Muscle of leg (tissue), 11 donors: Measurements from ENCODE around the gene SHMT1. TPM values are rescaled to one million over a fixed set of nuclear protein-coding genes. Genes with fewer than 3 reads are reported as not detected.
"Not testable (repeated sequence)": the region's sequence is repeated elsewhere in the genome, so short reads cannot be mapped to it uniquely, and the experiment has no call there.

Experiments
- DNase-seq: peaks from one replicate; pipeline ENCODE4 v3.0.0; 2013
- H3K27ac ChIP-seq: one replicate; pipeline ENCODE4 v1.5.1; 2013; ENCODE audit warnings: mild to moderate bottlenecking, low read length, control low read depth
- H3K27me3 ChIP-seq: one replicate; pipeline ENCODE4 v1.6.1; 2013; ENCODE audit warnings: low read length; ENCODE audit not compliant: control insufficient read depth, insufficient read depth
- H3K36me3 ChIP-seq: one replicate; pipeline ENCODE4 v1.6.1; 2013; ENCODE audit warnings: low read length; ENCODE audit not compliant: control insufficient read depth, insufficient read depth
- H3K4me1 ChIP-seq: one replicate; pipeline ENCODE4 v1.6.1; 2013; ENCODE audit warnings: low read length; ENCODE audit not compliant: control insufficient read depth, insufficient read depth
- H3K4me3 ChIP-seq: one replicate; pipeline ENCODE4 v1.5.1; 2013; ENCODE audit warnings: low read length, control low read depth
- H3K9me3 ChIP-seq: replicated peaks from 2 replicates; pipeline ENCODE4 v1.6.1; 2013; ENCODE audit warnings: low read depth, low read length; ENCODE audit not compliant: control insufficient read depth
- WGBS: methylation state at CpG from one replicate; pipeline ENCODE4 v1.1.5; 2013; ENCODE audit warnings: missing lambda C conversion rate; ENCODE audit not compliant: insufficient coverage; 5-methylcytosine and 5-hydroxymethylcytosine counted together
- polyA plus RNA-seq, 8 donors: library from polyadenylated mRNA; unstranded; fragments of 120-200 nt; gene quantifications; one replicate each; pipeline versions ENCODE4 v1.2.1 to v1.2.3, GENCODE V29; 2013; ENCODE audit warnings: inconsistent platforms in 1 of 8, low replicate concordance in 1 of 8; ENCODE audit not compliant: insufficient read length in 8 of 8, insufficient read depth in 1 of 8
- total RNA-seq: library from RNA; stranded (reverse); fragments of 120-200 nt; gene quantifications from one replicate; pipeline ENCODE4 v1.2.4, GENCODE V29; 2013

Gene SHMT1
- total and polyA plus RNA-seq, 9 donors = 7.0 to 14.1 (median 11.2) TPM

DNA sequence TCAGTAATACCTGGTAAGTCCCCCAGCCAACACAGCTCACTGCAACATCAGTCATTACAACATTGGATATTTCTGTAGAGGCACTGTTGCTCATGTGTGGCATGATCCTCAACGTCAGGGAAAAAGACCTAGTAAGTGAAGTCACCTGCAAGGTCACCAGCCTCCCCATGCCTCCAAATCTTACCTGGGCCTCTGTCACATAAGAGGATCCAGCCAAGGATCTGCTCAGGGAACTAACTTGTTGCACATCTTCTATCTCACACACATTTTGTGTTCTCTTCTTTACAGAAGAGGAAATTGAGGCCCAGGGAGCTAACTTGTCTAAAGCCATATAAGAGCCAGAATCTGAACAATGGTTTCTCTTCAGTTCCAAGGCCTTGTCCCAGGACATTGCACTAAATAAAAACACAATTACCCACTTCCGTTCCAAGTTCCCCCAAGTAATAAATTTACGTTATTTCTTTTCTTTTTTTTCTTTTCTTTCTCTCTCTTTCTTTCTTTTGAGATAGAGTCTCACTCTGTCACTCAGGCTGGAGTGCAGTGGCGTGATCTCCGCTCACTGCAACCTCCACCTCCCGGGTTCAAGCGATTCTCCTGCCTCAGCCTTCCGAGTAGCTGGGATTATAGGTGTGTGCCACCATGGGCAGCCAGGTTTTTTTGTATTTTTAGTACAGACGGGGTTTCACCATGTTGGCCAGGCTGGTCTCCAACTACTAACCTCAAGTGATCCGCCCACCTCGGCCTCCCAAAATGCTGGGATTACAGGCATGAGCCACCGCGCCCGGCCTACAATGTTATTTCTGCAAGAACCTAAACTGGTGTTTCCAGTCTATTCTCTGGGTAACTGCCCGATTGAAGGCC lies 1.3 kb downstream of the SHMT1 start:
- WGBS = 18% methylated on average over 10 of the region's 15 CpGs
- Histone ChIP-seq H3K27me3 (no peaks in the 10 kb centered on the region), H3K9me3 (no peaks in the 10 kb centered on the region), H3K4me1 (peaks cover 11% of the 10 kb centered on the region), H3K4me3 (peak overlapping the region; percentile 72), H3K36me3 (peaks cover 14% of the 10 kb centered on the region), H3K27ac (peak overlapping the region; percentile 52)
- DNase-seq = peak; percentile 58

DNA sequence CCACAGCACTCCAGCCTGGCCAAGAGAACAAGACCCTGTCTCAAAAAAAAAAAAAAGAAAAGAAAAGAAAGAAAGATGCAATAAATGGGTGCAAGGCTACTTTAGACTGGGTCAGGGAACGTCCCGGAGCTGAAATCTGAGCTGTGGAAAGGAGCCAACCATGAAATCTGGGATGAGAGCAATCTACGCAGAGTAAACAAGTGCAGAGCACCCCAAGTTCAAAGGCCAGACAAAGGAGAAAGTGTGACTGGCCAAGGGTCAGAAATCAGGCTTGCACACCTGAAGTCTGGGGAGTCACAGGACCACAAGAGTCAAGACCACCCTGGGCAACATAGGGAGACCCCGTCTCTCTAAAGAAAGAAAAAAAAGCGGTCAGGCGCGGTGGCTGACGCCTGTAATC lies 2.8 kb downstream of the SHMT1 start:
- Histone ChIP-seq H3K27ac (no peak overlapping the region), H3K9me3 (no peaks in the 10 kb centered on the region), H3K4me1 (peaks cover 11% of the 10 kb centered on the region), H3K36me3 (peaks cover 21% of the 10 kb centered on the region), H3K4me3 (no peak overlapping the region), H3K27me3 (no peaks in the 10 kb centered on the region)
- no peak for DNase-seq
- 86% methylated on average over 7 of the region's 8 CpGs for WGBS

DNA sequence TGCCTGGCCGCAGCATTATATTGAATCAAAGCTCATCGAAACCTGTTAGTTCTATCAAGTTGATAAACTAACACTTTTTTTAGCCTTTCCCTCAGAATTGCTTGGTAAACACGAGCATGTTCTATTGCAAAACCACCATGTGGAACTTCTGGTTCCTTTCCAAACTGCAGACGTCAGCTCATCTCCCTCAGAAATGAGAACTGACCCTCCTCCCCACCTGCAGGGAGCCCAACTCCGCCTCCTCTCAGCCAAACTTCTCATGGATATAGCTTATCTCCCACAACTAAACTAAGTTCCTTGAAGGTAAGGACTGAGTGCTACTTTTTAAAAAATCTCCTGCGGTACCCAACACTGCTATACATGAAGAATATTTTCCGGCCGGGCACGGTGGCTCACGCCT lies 6.7 kb downstream of the SHMT1 start:
- WGBS = 60% methylated on average over 4 of the region's 10 CpGs
- Histone ChIP-seq H3K4me3 (no peak overlapping the region), H3K4me1 (no peaks in the 10 kb centered on the region), H3K27ac (no peak overlapping the region), H3K36me3 (peaks cover 40% of the 10 kb centered on the region), H3K27me3 (no peaks in the 10 kb centered on the region), H3K9me3 (no peaks in the 10 kb centered on the region)
- peak; percentile 73 for DNase-seq

DNA sequence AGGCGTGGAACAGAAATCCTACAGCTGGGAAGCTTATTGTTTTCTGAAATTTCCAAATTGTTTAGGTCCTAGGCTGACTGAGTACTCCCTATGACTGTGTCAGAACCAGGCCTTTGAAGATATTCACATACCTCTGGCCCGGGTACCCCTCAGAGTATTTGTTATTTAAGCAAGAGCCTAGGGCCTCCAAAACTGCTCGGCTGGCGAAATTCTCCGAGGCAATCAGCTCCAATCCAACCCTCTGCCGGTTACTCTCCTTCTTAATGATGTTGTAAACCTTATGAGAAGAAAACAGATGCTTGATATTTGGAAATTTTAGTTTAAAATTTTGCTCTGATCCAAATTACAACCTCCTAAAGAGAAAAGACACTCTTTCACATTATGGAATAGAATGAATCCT lies 9.8 kb downstream of the SHMT1 start:
- no peak overlapping the region for H3K4me3 ChIP-seq
- no peaks in the 10 kb centered on the region for H3K4me1 ChIP-seq
- H3K27me3 ChIP-seq = no peaks in the 10 kb centered on the region
- WGBS = 86% methylated on average over 2 of the region's 6 CpGs
- no peak overlapping the region for H3K27ac ChIP-seq
- H3K36me3 ChIP-seq = peaks cover 36% of the 10 kb centered on the region
- H3K9me3 ChIP-seq = no peaks in the 10 kb centered on the region
- DNase-seq = no peak

DNA sequence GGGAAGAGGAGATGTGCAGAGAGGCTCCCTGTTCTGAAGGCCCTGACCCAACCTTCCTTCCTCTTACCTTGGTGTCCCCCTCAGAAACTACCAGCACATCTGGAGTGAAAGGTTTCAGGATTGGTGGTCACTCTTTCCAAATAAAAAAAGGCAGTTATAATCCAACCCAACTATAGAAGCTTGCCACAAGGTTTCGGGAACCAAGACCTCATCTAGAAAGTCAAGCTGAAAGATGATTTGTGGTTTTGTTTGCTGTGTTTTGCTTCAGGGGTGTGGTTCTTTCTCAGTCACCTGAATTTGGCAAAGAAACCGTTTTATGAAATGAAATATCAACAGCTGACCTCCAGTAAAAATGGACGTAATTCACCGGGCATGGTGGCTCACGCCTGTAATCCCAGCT lies 19.3 kb downstream of the SHMT1 start:
- WGBS = 95% methylated on average over 2 of the region's 5 CpGs
- no peaks in the 10 kb centered on the region for H3K27me3 ChIP-seq

DNA sequence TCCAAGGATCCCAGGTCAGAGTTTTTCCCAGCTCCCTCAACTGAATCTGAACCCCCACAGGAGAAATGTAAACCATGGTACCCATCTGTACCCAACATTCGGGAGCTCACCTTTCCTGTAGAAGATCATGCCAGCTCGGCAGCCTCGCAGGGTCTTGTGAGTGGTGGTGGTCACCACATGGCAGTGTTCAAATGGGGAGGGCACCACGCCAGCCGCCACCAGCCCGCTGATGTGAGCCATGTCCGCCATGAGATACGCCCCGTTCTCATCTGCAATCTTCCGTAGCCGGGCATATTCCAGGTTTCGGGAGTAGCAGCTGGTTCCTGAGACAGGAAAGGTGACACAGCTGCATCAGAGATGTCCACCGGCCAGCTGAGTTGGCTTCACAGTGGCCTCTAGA lies 23.4 kb downstream of the SHMT1 start:
- Histone ChIP-seq H3K36me3 (peaks cover 55% of the 10 kb centered on the region), H3K27ac (no peak overlapping the region), H3K9me3 (no peaks in the 10 kb centered on the region), H3K27me3 (no peaks in the 10 kb centered on the region), H3K4me3 (no peak overlapping the region), H3K4me1 (no peaks in the 10 kb centered on the region)
- 90% methylated on average over 12 of the region's 13 CpGs for WGBS
- DNase-seq = no peak

More for the DNA sequence above, 19.3 kb downstream of the SHMT1 start:
- DNase-seq = no peak
- Histone ChIP-seq H3K36me3 (peaks cover 67% of the 10 kb centered on the region), H3K4me1 (no peaks in the 10 kb centered on the region), H3K9me3 (no peaks in the 10 kb centered on the region), H3K4me3 (no peak overlapping the region), H3K27ac (no peak overlapping the region)

DNA sequence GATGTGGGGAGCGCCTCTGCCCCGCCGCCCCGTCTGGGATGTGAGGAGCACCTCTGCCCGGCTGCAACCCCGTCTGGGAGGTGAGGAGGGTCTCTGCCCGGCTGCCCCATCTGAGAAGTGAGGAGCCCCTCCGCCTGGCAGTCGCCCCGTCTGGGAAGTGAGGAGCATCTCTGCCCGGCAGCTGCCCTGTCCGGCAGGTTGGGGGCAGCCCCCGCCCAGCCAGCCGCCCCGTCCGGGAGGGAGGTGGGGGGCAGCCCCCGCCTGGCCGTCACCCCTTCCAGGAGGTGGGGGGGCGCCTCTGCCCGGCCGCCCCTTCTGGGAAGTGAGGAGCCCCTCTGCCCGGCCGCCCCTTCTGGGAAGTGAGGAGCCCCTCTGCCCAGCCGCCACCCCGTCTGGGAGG lies 25.2 kb downstream of the SHMT1 start:
- not testable (repeated sequence) for H3K27me3 ChIP-seq, H3K27ac ChIP-seq
- peaks cover 60% of the 10 kb centered on the region for H3K36me3 ChIP-seq

DNA sequence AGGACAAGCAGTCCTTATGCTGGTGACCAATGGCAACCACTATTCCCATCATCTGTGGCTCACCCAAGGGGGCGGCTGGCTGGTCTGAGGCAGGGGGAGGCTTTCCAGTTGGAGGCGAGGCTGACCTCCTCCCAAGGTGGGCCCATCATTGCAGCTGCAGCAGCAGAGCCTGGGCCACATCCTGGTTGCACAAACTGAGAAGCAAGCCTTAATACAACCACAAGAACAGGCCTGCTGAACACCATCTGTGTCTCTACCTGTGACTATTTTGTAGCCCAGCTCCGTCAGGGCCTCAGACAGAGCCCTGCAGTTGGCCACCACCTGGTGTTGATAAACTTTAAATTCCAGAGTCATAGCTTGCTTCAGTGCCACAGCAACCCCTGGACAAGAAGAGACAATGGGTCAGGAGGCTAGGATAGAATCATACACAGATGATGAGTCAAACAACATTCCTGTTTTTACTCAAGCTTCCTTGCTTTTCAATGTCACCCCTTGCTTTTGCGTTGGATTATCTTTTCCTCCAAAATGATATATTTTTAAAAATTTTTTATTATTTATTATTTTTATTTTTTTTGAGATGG lies 30.4 kb downstream of the SHMT1 start:
- Histone ChIP-seq H3K36me3 (peaks cover 62% of the 10 kb centered on the region), H3K27ac (no peak overlapping the region), H3K4me3 (no peak overlapping the region), H3K9me3 (no peaks in the 10 kb centered on the region), H3K4me1 (no peaks in the 10 kb centered on the region), H3K27me3 (no peaks in the 10 kb centered on the region)
- no peak for DNase-seq
- WGBS = no CpG with 5 or more reads among the region's 4 CpGs

More for the DNA sequence above, 25.2 kb downstream of the SHMT1 start:
- WGBS = 96% methylated on average over 17 of the region's 25 CpGs
- H3K9me3 ChIP-seq, H3K4me3 ChIP-seq, DNase-seq, H3K4me1 ChIP-seq: not testable (repeated sequence)

DNA sequence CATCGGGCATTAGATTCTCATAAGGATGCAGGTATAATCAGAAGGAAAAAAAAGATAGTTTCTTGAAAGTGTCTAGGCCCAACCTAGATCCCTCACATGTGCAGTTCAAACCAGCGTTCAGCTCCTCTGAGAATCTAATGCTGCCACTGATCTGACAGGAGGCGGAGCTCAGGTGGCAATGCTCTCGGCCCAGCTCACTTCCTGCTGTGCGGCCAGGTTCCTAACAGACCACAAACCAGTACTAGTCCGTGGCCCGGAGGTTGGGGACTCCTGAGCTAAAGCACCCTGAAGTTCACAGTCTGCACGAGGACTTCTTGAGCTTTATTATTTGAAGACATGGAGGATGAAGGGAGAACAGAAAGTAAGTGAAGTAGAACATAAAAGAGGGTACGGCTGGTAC lies 31.5 kb downstream of the SHMT1 start:
- 83% methylated on average over 4 of the region's 9 CpGs for WGBS

DNA sequence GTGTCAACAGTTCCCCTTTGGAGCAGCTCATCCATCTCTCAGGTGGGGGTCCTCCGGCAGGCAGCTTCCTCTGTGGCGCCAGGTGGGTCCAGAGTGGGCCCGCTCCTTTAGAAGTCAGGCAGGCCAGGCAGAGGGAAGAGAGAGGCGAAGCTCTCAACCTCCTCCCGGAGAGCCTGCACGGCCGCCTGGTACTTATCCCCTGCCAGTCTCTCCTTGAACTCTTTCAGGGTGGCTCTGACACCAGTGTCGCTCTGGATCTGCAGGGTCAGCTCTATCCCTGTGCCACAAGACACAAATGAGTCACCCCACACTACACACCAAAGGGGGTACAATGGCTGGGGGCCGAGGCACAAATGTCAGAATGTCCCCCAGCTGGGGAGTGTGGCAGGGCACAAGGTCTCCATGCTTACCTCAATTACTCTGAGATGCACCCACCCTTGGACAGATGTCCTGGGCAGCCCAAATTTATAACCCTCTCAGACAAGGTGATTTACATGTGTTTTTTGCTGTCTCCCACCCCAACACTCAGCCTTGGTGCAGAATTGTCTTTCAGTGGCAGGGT lies 34.6 kb downstream of the SHMT1 start:
- WGBS = 92% methylated on average over 8 of the region's 9 CpGs
- Histone ChIP-seq H3K27ac (no peak overlapping the region), H3K27me3 (no peaks in the 10 kb centered on the region), H3K4me3 (no peak overlapping the region), H3K36me3 (peaks cover 70% of the 10 kb centered on the region), H3K4me1 (no peaks in the 10 kb centered on the region), H3K9me3 (no peaks in the 10 kb centered on the region)
- DNase-seq = no peak

More for the DNA sequence above, 31.5 kb downstream of the SHMT1 start:
- Histone ChIP-seq H3K4me3 (no peak overlapping the region), H3K4me1 (no peaks in the 10 kb centered on the region), H3K9me3 (no peaks in the 10 kb centered on the region), H3K27me3 (no peaks in the 10 kb centered on the region), H3K36me3 (peaks cover 66% of the 10 kb centered on the region), H3K27ac (no peak overlapping the region)
- no peak for DNase-seq
